Nephron (organoid): Measurements from ENCODE around the gene SMIM28.
A peak's percentile ranks its signal among the peaks of the same experiment; 100 is the strongest.

Experiments
- H3K27ac Mint-ChIP-seq, 3 experiments: 2 replicates each; pipeline ENCODE4 v1.8.0; 2020; ENCODE audit warnings: mixed read lengths in 3 of 3, mild to moderate bottlenecking in 2 of 3, moderate library complexity in 1 of 3
- H3K27me3 Mint-ChIP-seq: 2 replicates; pipeline ENCODE4 v1.8.0; 2021; ENCODE audit warnings: low read depth, mild to moderate bottlenecking, moderate library complexity, mixed read lengths
- H3K36me3 Mint-ChIP-seq: 2 replicates; pipeline ENCODE4 v1.8.0; 2020; ENCODE audit warnings: low read depth, mixed read lengths
- H3K4me1 Mint-ChIP-seq: 2 replicates; pipeline ENCODE4 v1.8.0; 2020; ENCODE audit warnings: mixed read lengths
- H3K4me3 Mint-ChIP-seq, 3 experiments: 2 replicates each; pipeline ENCODE4 v1.8.0; 2020; ENCODE audit warnings: mild to moderate bottlenecking in 3 of 3, mixed read lengths in 3 of 3, moderate library complexity in 2 of 3
- H3K9me3 Mint-ChIP-seq: 2 replicates; pipeline ENCODE4 v1.8.0; 2020; ENCODE audit warnings: mixed read lengths
- CTCF ChIP-seq, 3 experiments: fragments of 200-600 bp; sonication (generic); IDR thresholded peaks; one replicate each; pipeline ENCODE4 v1.5.0; 2021; ENCODE audit warnings: antibody characterized with exemption in 3 of 3; ENCODE audit not compliant: unreplicated experiment in 3 of 3

The SMIM28 gene

GRCh38 chr6:138427701-138428100 is 50.0 kb downstream of the SMIM28 start:
- Mint-ChIP-seq H3K27me3 (no peaks in the 10 kb centered on the region), H3K4me3 (no peak overlapping the region), H3K9me3 (no peaks in the 10 kb centered on the region), H3K27ac (no peak overlapping the region), H3K4me1 (peaks cover 28% of the 10 kb centered on the region), H3K36me3 (peaks cover 16% of the 10 kb centered on the region)
- TF ChIP-seq CTCF (IDR thresholded peaks at IDR 0.05; ENCODE audit: unreplicated experiment in 3 of 3): no peak

DNA sequence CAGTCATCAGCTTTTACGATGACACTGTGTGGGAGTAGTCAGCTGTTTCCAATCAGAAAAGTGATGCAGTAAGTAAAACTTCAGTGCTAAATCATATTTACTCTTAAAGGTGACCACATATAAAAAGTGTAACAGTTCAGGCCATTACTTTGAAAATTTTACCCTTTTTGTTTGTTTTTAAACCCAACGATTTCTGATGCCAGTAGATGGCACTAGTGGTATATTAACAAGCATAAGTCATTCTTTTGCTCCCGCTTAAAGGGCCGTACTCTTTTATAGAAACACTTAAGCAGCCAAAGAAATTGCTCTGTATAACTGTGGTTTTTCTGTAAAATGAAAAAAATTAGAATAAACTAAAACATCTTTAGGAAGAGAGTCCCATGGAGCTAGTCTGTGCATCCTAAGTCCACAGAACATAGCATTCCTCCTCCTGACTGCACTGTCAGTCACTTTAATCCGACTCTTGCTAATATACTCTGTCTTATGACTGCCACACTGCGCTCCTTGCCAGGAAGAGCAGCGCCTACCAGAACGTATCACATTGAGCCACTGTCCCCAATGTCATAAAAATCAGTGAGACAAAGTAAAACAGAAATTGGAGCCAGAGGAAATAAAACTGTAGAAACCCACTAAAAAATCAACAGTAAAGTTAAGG is 51.4 kb downstream of the SMIM28 start:
- H3K27ac Mint-ChIP-seq: peak overlapping the region; percentile 2 to 14 (median 3)

GRCh38 chr6:138429761-138430160 is 52.1 kb downstream of the SMIM28 start:
- no peak for TF ChIP-seq CTCF (IDR thresholded peaks at IDR 0.05; ENCODE audit: unreplicated experiment in 3 of 3)
- H3K4me3 Mint-ChIP-seq: no peak overlapping the region
- peak overlapping the region in 1 of 3 experiments; percentile 14 for H3K27ac Mint-ChIP-seq
- H3K36me3 Mint-ChIP-seq: peaks cover 5% of the 10 kb centered on the region
- peaks cover 28% of the 10 kb centered on the region for H3K4me1 Mint-ChIP-seq
- no peaks in the 10 kb centered on the region for H3K9me3 Mint-ChIP-seq
- no peaks in the 10 kb centered on the region for H3K27me3 Mint-ChIP-seq

More for the DNA sequence above, 51.4 kb downstream of the SMIM28 start:
- no peaks in the 10 kb centered on the region for H3K27me3 Mint-ChIP-seq
- peaks cover 11% of the 10 kb centered on the region for H3K36me3 Mint-ChIP-seq
- peak; percentile 56 to 75 (median 63) for TF ChIP-seq CTCF (IDR thresholded peaks at IDR 0.05; ENCODE audit: unreplicated experiment in 3 of 3)
- no peak overlapping the region for H3K4me3 Mint-ChIP-seq
- H3K9me3 Mint-ChIP-seq: no peaks in the 10 kb centered on the region
- peaks cover 28% of the 10 kb centered on the region for H3K4me1 Mint-ChIP-seq

GRCh38 chr6:138430361-138431145 is 52.8 kb downstream of the SMIM28 start:
- Mint-ChIP-seq H3K9me3 (no peaks in the 10 kb centered on the region), H3K4me3 (no peak overlapping the region), H3K36me3 (peaks cover 2% of the 10 kb centered on the region), H3K4me1 (peaks cover 28% of the 10 kb centered on the region), H3K27ac (no peak overlapping the region), H3K27me3 (no peaks in the 10 kb centered on the region)
- no peak for TF ChIP-seq CTCF (IDR thresholded peaks at IDR 0.05; ENCODE audit: unreplicated experiment in 3 of 3)

GRCh38 chr6:138431256-138432062 is 53.8 kb downstream of the SMIM28 start:
- Mint-ChIP-seq H3K4me3 (no peak overlapping the region), H3K36me3 (peaks cover 8% of the 10 kb centered on the region), H3K27ac (no peak overlapping the region), H3K4me1 (peaks cover 28% of the 10 kb centered on the region), H3K9me3 (no peaks in the 10 kb centered on the region), H3K27me3 (no peaks in the 10 kb centered on the region)
- no peak for TF ChIP-seq CTCF (IDR thresholded peaks at IDR 0.05; ENCODE audit: unreplicated experiment in 3 of 3)
